ENCODE data around the gene ATP13A3. TPM values are rescaled to one million over a fixed set of nuclear protein-coding genes. Genes with fewer than 3 reads are reported as not detected.

The ATP13A3 gene
- 36.6 and 65.4 TPM in 2 replicates for total RNA-seq

GRCh38 chr3:194486540-194487288, at the start of gene ATP13A3:
Gene ATP13A3 (minus strand): TSS chr3:194487002. CDS start chr3:194462190, 24,812 bp downstream.

GRCh38 chr3:194399166-194399565, 87.6 kb downstream of the ATP13A3 start, which contains the start of gene GP5:
Gene GP5 (minus strand): TSS chr3:194399266. CDS start chr3:194398282, 984 bp downstream.

GRCh38 chr3:194369522-194370279, 117.1 kb downstream of the ATP13A3 start, which contains the start of gene LRRC15:
Gene LRRC15 (minus strand): TSS chr3:194369743. CDS start chr3:194361043, 8,700 bp downstream.

Other genes with a start within 250 kb of the ATP13A3 start
- not detected in 2 replicates for gene CPN2, start 135.7 kb downstream of the ATP13A3 start, total RNA-seq
- gene LRRC15, start 117.3 kb downstream of the ATP13A3 start, total RNA-seq = under 0.01 TPM in 1 of 2 replicates, not detected in the other
- gene GP5, start 87.7 kb downstream of the ATP13A3 start, total RNA-seq = under 0.01 TPM in 2 replicates
- 6.3 and 12.6 TPM in 2 replicates for gene TMEM44, start 146.4 kb upstream of the ATP13A3 start, total RNA-seq
- 13.8 and 17.0 TPM in 2 replicates for gene LSG1, start 185.2 kb upstream of the ATP13A3 start, total RNA-seq
- 2.7 and 6.1 TPM in 2 replicates for gene FAM43A, start 198.9 kb upstream of the ATP13A3 start, total RNA-seq